ENCODE results near the gene ROBO3. TPM values are rescaled to one million over a fixed set of nuclear protein-coding genes. Genes with fewer than 3 reads are reported as not detected.

The ROBO3 gene
- total RNA-seq, 1 donor from 2014 or later, result 57.0 TPM

GRCh38 chr11:124869331-124869730 lies 4.1 kb downstream of the ROBO3 start:
- no peak for TF ChIP-seq CTCF (IDR thresholded peaks at IDR 0.05; ENCODE audit: insufficient read depth, low read length, poor library complexity, severe bottlenecking)
- Histone ChIP-seq H3K4me3 (ENCODE audit: low read depth, low read length) (no peak overlapping the region), H3K27me3 (ENCODE audit: control insufficient read depth, insufficient read depth, low read length) (peaks cover 87% of the 10 kb centered on the region), H3K36me3 (ENCODE audit: control insufficient read depth, insufficient read depth, low read length) (no peaks in the 10 kb centered on the region)
- no peak for DNase-seq (ENCODE audit: low read depth)

- Histone ChIP-seq H3K36me3 (ENCODE audit: control insufficient read depth, insufficient read depth, low read length) (no peaks in the 10 kb centered on the region), H3K27me3 (ENCODE audit: control insufficient read depth, insufficient read depth, low read length) (peaks cover 81% of the 10 kb centered on the region), H3K4me3 (ENCODE audit: low read depth, low read length) (no peak overlapping the region)
- no peak for TF ChIP-seq CTCF (IDR thresholded peaks at IDR 0.05; ENCODE audit: insufficient read depth, low read length, poor library complexity, severe bottlenecking)
- DNase-seq (ENCODE audit: low read depth), result no peak
These were observed 4.7 kb downstream of the ROBO3 start for GRCh38 chr11:124869856-124870387.

- no peak for TF ChIP-seq CTCF (IDR thresholded peaks at IDR 0.05; ENCODE audit: insufficient read depth, low read length, poor library complexity, severe bottlenecking)
- no peak for DNase-seq (ENCODE audit: low read depth)
- peaks cover 78% of the 10 kb centered on the region for H3K27me3 ChIP-seq (ENCODE audit: control insufficient read depth, insufficient read depth, low read length)
- no peak overlapping the region for H3K4me3 ChIP-seq (ENCODE audit: low read depth, low read length)
- no peaks in the 10 kb centered on the region for H3K36me3 ChIP-seq (ENCODE audit: control insufficient read depth, insufficient read depth, low read length)
These were observed 5.2 kb downstream of the ROBO3 start for GRCh38 chr11:124870430-124870829.

- Histone ChIP-seq H3K36me3 (ENCODE audit: control insufficient read depth, insufficient read depth, low read length) (no peaks in the 10 kb centered on the region), H3K4me3 (ENCODE audit: low read depth, low read length) (no peak overlapping the region), H3K27me3 (ENCODE audit: control insufficient read depth, insufficient read depth, low read length) (peaks cover 65% of the 10 kb centered on the region)
- no peak for DNase-seq (ENCODE audit: low read depth)
- no peak for TF ChIP-seq CTCF (IDR thresholded peaks at IDR 0.05; ENCODE audit: insufficient read depth, low read length, poor library complexity, severe bottlenecking)
These were observed 7.0 kb downstream of the ROBO3 start for GRCh38 chr11:124872280-124872679.

- no peak for DNase-seq (ENCODE audit: low read depth)
- no peak for TF ChIP-seq CTCF (IDR thresholded peaks at IDR 0.05; ENCODE audit: insufficient read depth, low read length, poor library complexity, severe bottlenecking)
- peaks cover 61% of the 10 kb centered on the region for H3K27me3 ChIP-seq (ENCODE audit: control insufficient read depth, insufficient read depth, low read length)
- no peak overlapping the region for H3K4me3 ChIP-seq (ENCODE audit: low read depth, low read length)
- no peaks in the 10 kb centered on the region for H3K36me3 ChIP-seq (ENCODE audit: control insufficient read depth, insufficient read depth, low read length)
These were observed 7.5 kb downstream of the ROBO3 start for GRCh38 chr11:124872741-124873140.

GRCh38 chr11:124873951-124874350 lies 8.7 kb downstream of the ROBO3 start:
- H3K36me3 ChIP-seq (ENCODE audit: control insufficient read depth, insufficient read depth, low read length), result no peaks in the 10 kb centered on the region
- peaks cover 49% of the 10 kb centered on the region for H3K27me3 ChIP-seq (ENCODE audit: control insufficient read depth, insufficient read depth, low read length)
- DNase-seq (ENCODE audit: low read depth), result no peak
- no peak overlapping the region for H3K4me3 ChIP-seq (ENCODE audit: low read depth, low read length)
- TF ChIP-seq CTCF (IDR thresholded peaks at IDR 0.05; ENCODE audit: insufficient read depth, low read length, poor library complexity, severe bottlenecking), result no peak

All from kidney epithelial cell (primary cell).